Stimulated activated CD4-positive, alpha-beta T cell treated with anti-CD3 and anti-CD28 coated beads, Interleukin-4, amount 100 ng/mL, for 4 hours (primary cell): ENCODE data around the gene BPIFB3.

Experiments used
- DNase-seq, 2 experiments: peaks; one replicate each; pipeline ENCODE4 v3.0.0-alpha.2; 2020

The BPIFB3 gene

GRCh38 chr20:33016581-33017109, 37.1 kb upstream of the BPIFB3 start:
- no peak for DNase-seq

GRCh38 chr20:33017542-33017941, 36.2 kb upstream of the BPIFB3 start:
- no peak for DNase-seq

GRCh38 chr20:33018169-33018931, 35.4 kb upstream of the BPIFB3 start:
- DNase-seq: no peak

GRCh38 chr20:33019465-33020277, 34.0 kb upstream of the BPIFB3 start:
- no peak for DNase-seq

GRCh38 chr20:33020278-33021161, 33.2 kb upstream of the BPIFB3 start:
- no peak for DNase-seq

- no peak for DNase-seq
Observed at GRCh38 chr20:33021879-33022278, 31.8 kb upstream of the BPIFB3 start.

- no peak for DNase-seq
Observed at GRCh38 chr20:33022289-33022688, 31.4 kb upstream of the BPIFB3 start.

- DNase-seq: no peak
Observed at GRCh38 chr20:33022694-33023438, 30.8 kb upstream of the BPIFB3 start.

GRCh38 chr20:33023439-33024242, 30.1 kb upstream of the BPIFB3 start:
- DNase-seq: no peak

GRCh38 chr20:33024243-33024560, 29.5 kb upstream of the BPIFB3 start:
- no peak for DNase-seq

- DNase-seq: no peak
Observed at GRCh38 chr20:33024609-33025317, 28.9 kb upstream of the BPIFB3 start.

GRCh38 chr20:33025318-33025876, 28.3 kb upstream of the BPIFB3 start:
- no peak for DNase-seq

GRCh38 chr20:33026072-33026778, 27.5 kb upstream of the BPIFB3 start:
- no peak for DNase-seq

- no peak for DNase-seq
Observed at GRCh38 chr20:33026779-33027759, 26.6 kb upstream of the BPIFB3 start.

- no peak for DNase-seq
Observed at GRCh38 chr20:33027769-33028751, 25.6 kb upstream of the BPIFB3 start.

GRCh38 chr20:33028875-33029274, 24.8 kb upstream of the BPIFB3 start:
- DNase-seq: no peak

GRCh38 chr20:33030076-33030475, 23.6 kb upstream of the BPIFB3 start:
- no peak for DNase-seq
